ENCODE measurements around the gene RGP1.

RGP1 gene

DNA sequence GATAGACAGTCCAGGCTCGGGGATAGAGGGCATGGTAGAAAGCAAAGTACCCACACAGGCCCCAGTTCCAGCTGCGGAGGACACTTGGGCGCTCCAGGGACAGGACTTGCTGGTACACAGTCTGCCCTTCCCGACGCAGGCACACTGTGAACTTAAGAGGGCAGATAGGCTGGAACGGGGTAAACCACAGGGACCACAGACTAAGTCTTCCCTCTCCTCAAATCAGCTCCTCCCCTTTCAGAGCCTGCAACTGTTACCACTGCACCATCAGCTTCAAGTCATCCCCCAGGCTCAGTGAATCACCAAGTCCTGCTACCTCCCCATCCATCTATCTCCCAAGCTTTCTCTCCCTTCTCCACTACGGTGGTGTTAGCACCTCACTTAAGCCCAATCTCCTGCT lies 7.3 kb upstream of the RGP1 start:
- no peak for ATAC-seq
- TF ChIP-seq, protein P1, sequence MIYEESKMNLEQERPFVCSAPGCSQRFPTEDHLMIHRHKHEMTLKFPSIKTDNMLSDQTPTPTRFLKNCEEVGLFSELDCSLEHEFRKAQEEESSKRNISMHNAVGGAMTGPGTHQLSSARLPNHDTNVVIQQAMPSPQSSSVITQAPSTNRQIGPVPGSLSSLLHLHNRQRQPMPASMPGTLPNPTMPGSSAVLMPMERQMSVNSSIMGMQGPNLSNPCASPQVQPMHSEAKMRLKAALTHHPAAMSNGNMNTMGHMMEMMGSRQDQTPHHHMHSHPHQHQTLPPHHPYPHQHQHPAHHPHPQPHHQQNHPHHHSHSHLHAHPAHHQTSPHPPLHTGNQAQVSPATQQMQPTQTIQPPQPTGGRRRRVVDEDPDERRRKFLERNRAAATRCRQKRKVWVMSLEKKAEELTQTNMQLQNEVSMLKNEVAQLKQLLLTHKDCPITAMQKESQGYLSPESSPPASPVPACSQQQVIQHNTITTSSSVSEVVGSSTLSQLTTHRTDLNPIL (CRISPR knock-in tag; IDR thresholded peaks at IDR 0.05; ENCODE audit: low read depth): no peak
- TF ChIP-seq BACH2 (CRISPR knock-in tag; IDR thresholded peaks at IDR 0.05; ENCODE audit: borderline replicate concordance): no peak
- no peak for TF ChIP-seq OSR1 (CRISPR knock-in tag; IDR thresholded peaks at IDR 0.05)

DNA sequence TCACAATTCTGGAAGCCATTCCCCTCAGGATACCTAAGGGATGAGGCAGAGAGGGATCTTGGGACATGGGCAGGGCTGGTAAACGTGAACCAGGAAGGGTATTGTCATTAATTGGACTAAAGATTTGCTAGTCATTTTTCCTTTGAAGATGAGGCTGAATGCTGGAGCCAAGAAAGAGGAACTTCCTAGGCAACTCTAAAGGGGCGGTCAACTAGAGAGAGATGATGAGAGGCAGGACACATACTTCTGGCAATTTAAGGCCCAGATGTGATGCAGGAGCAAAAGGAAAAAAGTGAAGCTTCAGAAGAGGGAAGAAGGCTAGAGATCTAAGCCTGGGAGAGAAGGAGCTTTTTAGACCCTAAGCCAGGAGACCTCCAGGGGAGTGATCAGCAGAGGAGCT lies 5.6 kb upstream of the RGP1 start:
- TF ChIP-seq GLIS3 (CRISPR knock-in tag; IDR thresholded peaks at IDR 0.05): no peak
- no peak for TF ChIP-seq ZC3H10 (CRISPR knock-in tag; IDR thresholded peaks at IDR 0.05)
- TF ChIP-seq, protein P2, sequence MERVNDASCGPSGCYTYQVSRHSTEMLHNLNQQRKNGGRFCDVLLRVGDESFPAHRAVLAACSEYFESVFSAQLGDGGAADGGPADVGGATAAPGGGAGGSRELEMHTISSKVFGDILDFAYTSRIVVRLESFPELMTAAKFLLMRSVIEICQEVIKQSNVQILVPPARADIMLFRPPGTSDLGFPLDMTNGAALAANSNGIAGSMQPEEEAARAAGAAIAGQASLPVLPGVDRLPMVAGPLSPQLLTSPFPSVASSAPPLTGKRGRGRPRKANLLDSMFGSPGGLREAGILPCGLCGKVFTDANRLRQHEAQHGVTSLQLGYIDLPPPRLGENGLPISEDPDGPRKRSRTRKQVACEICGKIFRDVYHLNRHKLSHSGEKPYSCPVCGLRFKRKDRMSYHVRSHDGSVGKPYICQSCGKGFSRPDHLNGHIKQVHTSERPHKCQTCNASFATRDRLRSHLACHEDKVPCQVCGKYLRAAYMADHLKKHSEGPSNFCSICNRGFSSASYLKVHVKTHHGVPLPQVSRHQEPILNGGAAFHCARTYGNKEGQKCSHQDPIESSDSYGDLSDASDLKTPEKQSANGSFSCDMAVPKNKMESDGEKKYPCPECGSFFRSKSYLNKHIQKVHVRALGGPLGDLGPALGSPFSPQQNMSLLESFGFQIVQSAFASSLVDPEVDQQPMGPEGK (CRISPR knock-in tag; IDR thresholded peaks at IDR 0.05; ENCODE audit: borderline replicate concordance): no peak
- TF ChIP-seq, protein P3, sequence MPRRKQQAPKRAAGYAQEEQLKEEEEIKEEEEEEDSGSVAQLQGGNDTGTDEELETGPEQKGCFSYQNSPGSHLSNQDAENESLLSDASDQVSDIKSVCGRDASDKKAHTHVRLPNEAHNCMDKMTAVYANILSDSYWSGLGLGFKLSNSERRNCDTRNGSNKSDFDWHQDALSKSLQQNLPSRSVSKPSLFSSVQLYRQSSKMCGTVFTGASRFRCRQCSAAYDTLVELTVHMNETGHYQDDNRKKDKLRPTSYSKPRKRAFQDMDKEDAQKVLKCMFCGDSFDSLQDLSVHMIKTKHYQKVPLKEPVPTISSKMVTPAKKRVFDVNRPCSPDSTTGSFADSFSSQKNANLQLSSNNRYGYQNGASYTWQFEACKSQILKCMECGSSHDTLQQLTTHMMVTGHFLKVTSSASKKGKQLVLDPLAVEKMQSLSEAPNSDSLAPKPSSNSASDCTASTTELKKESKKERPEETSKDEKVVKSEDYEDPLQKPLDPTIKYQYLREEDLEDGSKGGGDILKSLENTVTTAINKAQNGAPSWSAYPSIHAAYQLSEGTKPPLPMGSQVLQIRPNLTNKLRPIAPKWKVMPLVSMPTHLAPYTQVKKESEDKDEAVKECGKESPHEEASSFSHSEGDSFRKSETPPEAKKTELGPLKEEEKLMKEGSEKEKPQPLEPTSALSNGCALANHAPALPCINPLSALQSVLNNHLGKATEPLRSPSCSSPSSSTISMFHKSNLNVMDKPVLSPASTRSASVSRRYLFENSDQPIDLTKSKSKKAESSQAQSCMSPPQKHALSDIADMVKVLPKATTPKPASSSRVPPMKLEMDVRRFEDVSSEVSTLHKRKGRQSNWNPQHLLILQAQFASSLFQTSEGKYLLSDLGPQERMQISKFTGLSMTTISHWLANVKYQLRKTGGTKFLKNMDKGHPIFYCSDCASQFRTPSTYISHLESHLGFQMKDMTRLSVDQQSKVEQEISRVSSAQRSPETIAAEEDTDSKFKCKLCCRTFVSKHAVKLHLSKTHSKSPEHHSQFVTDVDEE (CRISPR knock-in tag; IDR thresholded peaks at IDR 0.05): no peak
- no peak for TF ChIP-seq TCF4 (CRISPR knock-in tag; IDR thresholded peaks at IDR 0.05; ENCODE audit: borderline replicate concordance)
- no peak for TF ChIP-seq BACH2 (CRISPR knock-in tag; IDR thresholded peaks at IDR 0.05; ENCODE audit: borderline replicate concordance)
- TF ChIP-seq SNAI2 (CRISPR knock-in tag; IDR thresholded peaks at IDR 0.05): no peak
- TF ChIP-seq ZNF565 (CRISPR knock-in tag; conservative IDR thresholded peaks at IDR 0.05; ENCODE audit: low read depth): no peak
- no peak for TF ChIP-seq PPARA (CRISPR knock-in tag; IDR thresholded peaks at IDR 0.05; ENCODE audit: borderline replicate concordance)
- TF ChIP-seq, protein P4, sequence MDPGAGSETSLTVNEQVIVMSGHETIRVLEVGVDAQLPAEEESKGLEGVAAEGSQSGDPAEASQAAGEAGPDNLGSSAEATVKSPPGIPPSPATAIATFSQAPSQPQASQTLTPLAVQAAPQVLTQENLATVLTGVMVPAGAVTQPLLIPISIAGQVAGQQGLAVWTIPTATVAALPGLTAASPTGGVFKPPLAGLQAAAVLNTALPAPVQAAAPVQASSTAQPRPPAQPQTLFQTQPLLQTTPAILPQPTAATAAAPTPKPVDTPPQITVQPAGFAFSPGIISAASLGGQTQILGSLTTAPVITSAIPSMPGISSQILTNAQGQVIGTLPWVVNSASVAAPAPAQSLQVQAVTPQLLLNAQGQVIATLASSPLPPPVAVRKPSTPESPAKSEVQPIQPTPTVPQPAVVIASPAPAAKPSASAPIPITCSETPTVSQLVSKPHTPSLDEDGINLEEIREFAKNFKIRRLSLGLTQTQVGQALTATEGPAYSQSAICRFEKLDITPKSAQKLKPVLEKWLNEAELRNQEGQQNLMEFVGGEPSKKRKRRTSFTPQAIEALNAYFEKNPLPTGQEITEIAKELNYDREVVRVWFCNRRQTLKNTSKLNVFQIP (CRISPR knock-in tag; IDR thresholded peaks at IDR 0.05; ENCODE audit: borderline replicate concordance, low read depth): no peak
- TF ChIP-seq, protein P5, sequence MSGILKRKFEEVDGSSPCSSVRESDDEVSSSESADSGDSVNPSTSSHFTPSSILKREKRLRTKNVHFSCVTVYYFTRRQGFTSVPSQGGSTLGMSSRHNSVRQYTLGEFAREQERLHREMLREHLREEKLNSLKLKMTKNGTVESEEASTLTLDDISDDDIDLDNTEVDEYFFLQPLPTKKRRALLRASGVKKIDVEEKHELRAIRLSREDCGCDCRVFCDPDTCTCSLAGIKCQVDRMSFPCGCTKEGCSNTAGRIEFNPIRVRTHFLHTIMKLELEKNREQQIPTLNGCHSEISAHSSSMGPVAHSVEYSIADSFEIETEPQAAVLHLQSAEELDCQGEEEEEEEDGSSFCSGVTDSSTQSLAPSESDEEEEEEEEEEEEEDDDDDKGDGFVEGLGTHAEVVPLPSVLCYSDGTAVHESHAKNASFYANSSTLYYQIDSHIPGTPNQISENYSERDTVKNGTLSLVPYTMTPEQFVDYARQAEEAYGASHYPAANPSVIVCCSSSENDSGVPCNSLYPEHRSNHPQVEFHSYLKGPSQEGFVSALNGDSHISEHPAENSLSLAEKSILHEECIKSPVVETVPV (CRISPR knock-in tag; IDR thresholded peaks at IDR 0.05): no peak
- no peak for TF ChIP-seq ISL1 (CRISPR knock-in tag; IDR thresholded peaks at IDR 0.05)
- no peak for TF ChIP-seq ZFP30 (CRISPR knock-in tag; IDR thresholded peaks at IDR 0.05)
- no peak for TF ChIP-seq ESRRG (CRISPR knock-in tag; IDR thresholded peaks at IDR 0.05)
- TF ChIP-seq ZNF8 (CRISPR knock-in tag; IDR thresholded peaks at IDR 0.05): no peak
- TF ChIP-seq ZFP3 (CRISPR knock-in tag; IDR thresholded peaks at IDR 0.05): no peak
- TF ChIP-seq ZNF70 (CRISPR knock-in tag; IDR thresholded peaks at IDR 0.05): no peak
- no peak for ATAC-seq

GRCh38 chr9:35743880-35744518 lies 5.1 kb upstream of the RGP1 start:
- TF ChIP-seq ZNF8 (CRISPR knock-in tag; IDR thresholded peaks at IDR 0.05) (no peak), TOX (CRISPR knock-in tag; IDR thresholded peaks at IDR 0.05; ENCODE audit: borderline replicate concordance) (no peak), TCF4 (CRISPR knock-in tag; IDR thresholded peaks at IDR 0.05; ENCODE audit: borderline replicate concordance) (no peak), ZNF70 (CRISPR knock-in tag; IDR thresholded peaks at IDR 0.05) (no peak), ESRRG (CRISPR knock-in tag; IDR thresholded peaks at IDR 0.05) (no peak), BACH2 (CRISPR knock-in tag; IDR thresholded peaks at IDR 0.05; ENCODE audit: borderline replicate concordance) (no peak)
- ATAC-seq: no peak
